Panc1 (cell line): ENCODE measurements around the gene MAP3K6. TPM values are rescaled to one million over a fixed set of nuclear protein-coding genes. Genes with fewer than 3 reads are reported as not detected.
A peak's percentile ranks its signal among the peaks of the same experiment; 100 is the strongest.

Source experiments
- ATAC-seq: fragments of 200-7000 bp; cut with Tn5 transposase; 2 replicates; pipeline ENCODE4 v1.9.1; 2020; ENCODE audit warnings: mild to moderate bottlenecking, moderate library complexity
- BruUV-seq: library from RNA; stranded (reverse); fragments of 400-500 nt; replicated peaks from 2 replicates; lab custom pipeline; 2021; lab: Mats Ljungman, UMichigan
- CTCF ChIA-PET: fragments of 300-600 bp; sonication (Branson Sonifier 250); formaldehyde crosslinking; loops from one replicate; lab custom pipeline; 2022; ENCODE audit warnings: antibody characterized with exemption; lab: Charles Lee
- POLR2A ChIA-PET: fragments of 300-600 bp; sonication (Branson Sonifier 250); formaldehyde crosslinking; loops from one replicate; lab custom pipeline; 2022; ENCODE audit warnings: antibody characterized with exemption; lab: Charles Lee
- DNase-seq: peaks from one replicate; pipeline ENCODE4 v3.0.0-alpha.2; 2010; ENCODE audit warnings: low read depth, low spot score
- H3K27ac ChIP-seq: 2 replicates; pipeline ENCODE4 v1.5.1; 2011; ENCODE audit warnings: mild to moderate bottlenecking, low read length, inconsistent platforms
- H3K27me3 ChIP-seq: fragments of 200-500 bp; sonication (Bioruptor generic); 2 replicates; pipeline ENCODE4 v1.6.0; 2014; ENCODE audit warnings: low read length, inconsistent platforms; ENCODE audit not compliant: control insufficient read depth, insufficient read depth
- H3K36me3 ChIP-seq: fragments of 200-500 bp; sonication (Bioruptor generic); 2 replicates; pipeline ENCODE4 v1.5.1; 2014; ENCODE audit warnings: inconsistent platforms, mild to moderate bottlenecking, low read length, moderate library complexity; ENCODE audit not compliant: control insufficient read depth, insufficient read depth
- H3K4me1 ChIP-seq: 2 replicates; pipeline ENCODE4 v1.5.1; 2011; ENCODE audit warnings: inconsistent platforms, mild to moderate bottlenecking, low read length, moderate library complexity; ENCODE audit not compliant: control insufficient read depth, insufficient read depth
- H3K4me3 ChIP-seq, 2 experiments: 2 replicates each; pipeline ENCODE4 v1.5.1; 2011 to 2012; ENCODE audit warnings: low read depth in 2 of 2, low read length in 2 of 2, mild to moderate bottlenecking in 2 of 2, inconsistent platforms in 1 of 2, moderate library complexity in 1 of 2
- H3K9me3 ChIP-seq: fragments of 200-500 bp; sonication (Bioruptor generic); 2 replicates; pipeline ENCODE4 v1.5.1; 2014; ENCODE audit warnings: low read depth, mild to moderate bottlenecking, inconsistent platforms, low read length, moderate library complexity; ENCODE audit not compliant: control insufficient read depth, insufficient read depth
- CTCF ChIP-seq: fragments of 450-650 bp; IDR thresholded peaks from 2 replicates; pipeline ENCODE4 v1.5.1; 2017; ENCODE audit warnings: mild to moderate bottlenecking
- POLR2AphosphoS5 ChIP-seq: IDR thresholded peaks from 2 replicates; pipeline ENCODE4 v1.6.1; 2012; ENCODE audit warnings: mild to moderate bottlenecking, low read depth, low read length, moderate library complexity
- REST ChIP-seq, 2 experiments: IDR thresholded peaks; 2 replicates each; pipeline ENCODE4 v1.6.1; 2011 to 2012; ENCODE audit warnings: low read depth in 2 of 2, control low read depth in 1 of 2, low read length in 1 of 2, mild to moderate bottlenecking in 1 of 2, moderate library complexity in 1 of 2; ENCODE audit not compliant: insufficient read depth in 1 of 2
- SIN3A ChIP-seq: IDR thresholded peaks from 2 replicates; pipeline ENCODE4 v1.6.1; 2012; ENCODE audit warnings: low read depth, mild to moderate bottlenecking, low read length, moderate library complexity, borderline replicate concordance; ENCODE audit not compliant: insufficient read depth
- TCF7L2 ChIP-seq: IDR thresholded peaks from 2 replicates; pipeline ENCODE4 v1.6.1; 2011; ENCODE audit warnings: mild to moderate bottlenecking, low read depth, low read length, inconsistent platforms
- in situ Hi-C: cut with HindIII; loops from 2 replicates; pipeline ENCODE4 v1.10.0; 2016; ENCODE audit warnings: low sequenced_read_pairs, low pct_unique_long_range_greater_than_20kb
- intact Hi-C: fragments of 100-400 bp; cut with micrococcal nuclease; formaldehyde crosslinking; loops from one replicate; pipeline ENCODE4 v1.10.0; 2022; ENCODE audit not compliant: unreplicated experiment
- total RNA-seq: library from RNA; stranded (reverse); gene quantifications from one replicate; pipeline ENCODE4 v1.2.1, GENCODE V29; 2021; ENCODE audit not compliant: unreplicated experiment

MAP3K6 gene
- total RNA-seq, 1 experiment from 2014 or later = 56.9 TPM

- no TSS peak for BruUV-seq
- CTCF ChIA-PET = interaction anchor here (0.6 to 1.5 kb wide), 5 partner anchors 11 to 93 kb away, joined by 3 to 13 read pairs (median 4); no protein-coding TSS in a partner anchor
- Histone ChIP-seq H3K27me3 (no peaks in the 10 kb centered on the region), H3K36me3 (no peaks in the 10 kb centered on the region), H3K27ac (peak within 1 kb of the TSS; percentile 69), H3K4me1 (peaks cover 6% of the 10 kb centered on the region), H3K9me3 (no peaks in the 10 kb centered on the region), H3K4me3 (peak within 1 kb of the TSS; percentile 65 to 71)
- intact Hi-C loops = loop anchor here (5.0 to 10.0 kb wide), 2 partner anchors 215 to 273 kb away; no protein-coding TSS in a partner anchor
- no peak for DNase-seq
- POLR2A ChIA-PET = interaction anchor here (0.7 kb wide), 1 partner anchor 9 kb away, joined by 3 read pairs; the partner anchor contains the start of gene CD164L2
- TF ChIP-seq TCF7L2 (peak; percentile 81), CTCF (peak; percentile 86), REST (IDR thresholded peaks at IDR 0.05; ENCODE audit: insufficient read depth in 1 of 2, low read depth in 2 of 2, low read length in 1 of 2) (no peak), SIN3A (no peak), POLR2AphosphoS5 (0 out of 2 replicates have a peak, but pooled peaks have one; percentile 20)
- in situ Hi-C loops = no loop called here
- peak; percentile 96 for ATAC-seq
Observed at GRCh38 chr1:27392096-27392777, 25.5 kb upstream of the MAP3K6 start, which contains the start of gene GPR3. Gene GPR3, plus strand, starts transcription at chr1:27392622. Its CDS starts 1,177 bp downstream, at chr1:27393799.

GRCh38 chr1:27391511-27392095, 24.8 kb upstream of the MAP3K6 start:
- ChIA-PET POLR2A (interaction anchor here (0.7 kb wide), 1 partner anchor 8 kb away, joined by 3 read pairs; the partner anchor contains the start of gene CD164L2), CTCF (interaction anchor here (0.6 to 1.5 kb wide), 5 partner anchors 10 to 92 kb away, joined by 3 to 13 read pairs (median 4); no protein-coding TSS in a partner anchor)
- H3K4me3 ChIP-seq = peak overlapping the region; percentile 65 to 71; a peak in 3 of 4 replicates
- H3K36me3 ChIP-seq = no peaks in the 10 kb centered on the region
- ATAC-seq (no peak), DNase-seq (no peak)
- H3K27ac ChIP-seq = no peak overlapping the region
- peaks cover 6% of the 10 kb centered on the region for H3K4me1 ChIP-seq
- in situ Hi-C loops (no loop called here), intact Hi-C loops (loop anchor here (5.0 to 10.0 kb wide), 2 partner anchors 216 to 273 kb away; no protein-coding TSS in a partner anchor)
- H3K9me3 ChIP-seq = no peaks in the 10 kb centered on the region
- TF ChIP-seq REST (IDR thresholded peaks at IDR 0.05; ENCODE audit: insufficient read depth in 1 of 2, low read depth in 2 of 2, low read length in 1 of 2) (no peak), TCF7L2 (no peak), CTCF (no peak), SIN3A (no peak)
- BruUV-seq = no TSS peak
- no peaks in the 10 kb centered on the region for H3K27me3 ChIP-seq
